8988T (cell line): ENCODE results near the gene ACAP2.
"Not testable (repeated sequence)": the region's sequence is repeated elsewhere in the genome, so short reads cannot be mapped to it uniquely, and the experiment has no call there.

Experiments
- DNase-seq: peaks from one replicate; pipeline ENCODE4 v3.0.0; 2011

The ACAP2 gene

DNA sequence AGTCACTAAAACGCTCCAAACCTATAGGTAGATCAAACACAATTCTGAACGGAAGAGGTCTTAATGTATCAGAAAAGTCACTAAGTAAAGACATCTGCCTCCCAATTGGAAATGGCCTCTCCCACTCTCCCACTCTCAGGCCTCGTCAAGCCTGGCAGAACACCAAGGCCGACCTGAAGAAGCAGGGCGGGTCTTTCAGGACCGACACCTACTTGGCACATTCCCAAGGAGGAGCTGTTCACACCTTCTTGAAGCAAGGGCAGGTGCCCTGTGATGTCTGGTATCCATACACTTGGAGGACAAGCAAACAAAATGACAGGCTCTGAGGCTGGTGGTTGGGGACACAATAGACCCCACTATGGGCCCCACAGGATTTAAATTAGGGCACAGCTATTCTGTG lies 201.9 kb downstream of the ACAP2 start:
- no peak for DNase-seq

- no peak for DNase-seq
Measured at GRCh38 chr3:195240171-195240701, 202.6 kb downstream of the ACAP2 start.

GRCh38 chr3:195239121-195239520 lies 203.7 kb downstream of the ACAP2 start:
- DNase-seq = no peak

- DNase-seq = no peak
Measured at GRCh38 chr3:195238586-195239118, 204.2 kb downstream of the ACAP2 start.

DNA sequence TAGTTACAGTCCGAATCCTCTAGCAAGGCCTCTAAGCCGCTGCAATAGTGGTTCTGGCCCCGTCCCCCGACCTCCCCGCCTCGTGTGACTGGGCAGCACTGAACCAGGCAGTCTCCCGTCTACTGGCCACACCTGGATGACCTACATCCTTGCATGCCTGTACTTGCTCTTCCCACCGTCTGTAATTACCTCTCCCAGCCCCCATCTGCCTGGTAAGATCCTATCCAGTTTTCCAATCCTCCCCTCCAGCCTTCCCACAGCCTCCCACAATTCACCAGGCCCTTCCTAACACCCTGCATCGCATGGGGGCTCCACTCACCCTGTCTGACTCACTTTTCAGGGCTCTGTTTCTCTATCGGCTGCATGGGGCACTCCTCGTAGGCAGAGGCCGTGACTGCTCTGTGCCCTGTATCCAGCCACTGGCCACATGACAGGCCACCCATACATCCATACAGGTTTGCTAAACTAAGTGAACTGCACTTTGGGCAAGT lies 204.7 kb downstream of the ACAP2 start:
- DNase-seq = no peak

- DNase-seq = no peak
Measured at GRCh38 chr3:195236801-195237570, 205.8 kb downstream of the ACAP2 start.

DNA sequence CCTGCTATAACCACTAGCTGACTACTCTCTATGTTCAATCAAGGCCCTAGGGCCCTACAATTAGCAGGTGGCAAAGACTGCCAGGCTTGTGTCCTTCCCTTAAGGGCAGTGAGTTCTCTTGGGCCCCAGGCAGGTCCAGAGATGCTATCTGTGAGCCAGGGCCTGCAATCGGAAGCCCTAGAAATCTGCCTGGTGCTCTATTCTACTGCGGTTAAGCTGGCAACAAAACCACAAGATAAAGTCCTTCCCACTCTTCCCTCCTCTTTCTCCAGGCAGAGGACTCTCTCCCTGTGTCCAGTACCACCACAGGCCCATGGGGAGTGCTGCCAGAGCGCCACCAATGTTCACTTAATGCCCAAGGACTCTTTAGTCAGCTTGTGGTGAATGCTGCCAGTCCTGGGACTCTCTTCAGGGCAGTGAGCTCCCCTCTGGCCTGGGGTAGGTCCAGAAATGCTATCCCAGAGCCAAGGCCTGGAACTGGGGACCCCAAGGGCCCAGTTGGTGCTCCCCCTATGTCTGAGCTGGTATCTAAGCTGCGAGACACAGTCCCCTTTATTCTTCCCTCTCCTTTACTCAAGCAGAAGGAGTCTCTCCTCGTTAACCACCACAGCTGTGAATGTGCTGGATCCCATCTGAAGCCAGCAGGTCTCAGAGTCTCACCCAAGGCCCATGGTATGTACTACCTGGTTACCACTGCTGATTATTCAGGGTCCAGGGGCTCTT lies 206.6 kb downstream of the ACAP2 start:
- DNase-seq = no peak

- DNase-seq = no peak
Measured at GRCh38 chr3:195230244-195230643, 212.6 kb downstream of the ACAP2 start.

DNA sequence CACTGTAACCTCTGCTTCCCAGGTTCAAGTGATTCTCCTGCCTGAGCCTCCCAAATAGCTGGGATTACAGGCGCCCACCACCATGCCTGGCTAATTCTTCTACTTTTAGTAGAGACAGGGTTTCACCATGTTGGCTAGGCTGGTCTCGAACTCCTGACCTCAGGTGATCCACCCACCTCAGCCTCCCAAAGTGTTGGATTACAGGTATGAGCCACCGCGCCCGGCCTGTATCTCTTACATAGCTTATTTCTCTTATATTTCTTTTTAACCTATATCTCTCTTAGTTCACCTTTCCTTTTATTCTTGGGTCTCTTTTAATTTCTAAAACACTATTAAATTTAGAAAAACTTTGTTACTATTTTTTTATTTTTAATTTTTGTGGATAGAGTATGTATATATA lies 213.9 kb downstream of the ACAP2 start:
- not testable (repeated sequence) for DNase-seq

DNA sequence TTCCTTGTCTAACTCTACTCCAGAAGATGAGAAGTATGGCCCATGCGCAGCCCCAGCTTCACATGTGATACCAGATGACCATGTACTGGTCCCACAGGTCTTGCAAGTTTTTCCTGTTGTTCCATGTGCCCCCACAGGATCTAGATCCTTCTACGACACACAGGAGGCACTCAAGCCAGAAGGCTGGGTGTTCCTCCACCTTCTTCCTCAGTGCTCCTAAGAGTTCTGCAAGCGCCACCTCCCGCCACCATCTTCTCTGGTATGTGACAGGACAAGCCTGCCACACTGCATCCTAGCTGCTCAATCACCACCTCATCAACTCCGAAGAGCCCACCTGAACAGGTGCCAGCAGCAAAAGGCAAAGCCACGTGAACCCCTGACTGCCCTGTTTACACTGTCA lies 214.9 kb downstream of the ACAP2 start:
- DNase-seq = no peak

- DNase-seq = no peak
Measured at GRCh38 chr3:195226900-195227447, 215.8 kb downstream of the ACAP2 start.

- no peak for DNase-seq
Measured at GRCh38 chr3:195226445-195226844, 216.4 kb downstream of the ACAP2 start.

GRCh38 chr3:195224980-195225580 lies 217.7 kb downstream of the ACAP2 start:
- no peak for DNase-seq
